WTC11 (cell line): ENCODE measurements around the gene NAPSA.

ENCODE experiments used
- CBFB ChIP-seq: sonication (generic); formaldehyde crosslinking; IDR thresholded peaks from 2 replicates; pipeline ENCODE4 v1.8.1; 2022; ENCODE audit warnings: mild to moderate bottlenecking, low read depth, missing genetic modification reagents
- CREB1 ChIP-seq: sonication (generic); formaldehyde crosslinking; IDR thresholded peaks from 2 replicates; pipeline ENCODE4 v1.8.0; 2023; ENCODE audit warnings: mild to moderate bottlenecking, missing genetic modification reagents
- CREM ChIP-seq: sonication (generic); formaldehyde crosslinking; IDR thresholded peaks from 2 replicates; pipeline ENCODE4 v1.8.1; 2022; ENCODE audit warnings: mild to moderate bottlenecking, missing genetic modification reagents, moderate library complexity
- CTCF ChIP-seq: fragments of 200-600 bp; IDR thresholded peaks from 2 replicates; pipeline ENCODE4 v1.8.0; 2022; ENCODE audit warnings: antibody characterized with exemption
- FOXJ3 ChIP-seq: sonication (generic); formaldehyde crosslinking; IDR thresholded peaks from 2 replicates; pipeline ENCODE4 v1.9.0; 2021; ENCODE audit warnings: missing genetic modification reagents, mild to moderate bottlenecking, borderline replicate concordance
- GABPB1 ChIP-seq: sonication (generic); formaldehyde crosslinking; IDR thresholded peaks from 2 replicates; pipeline ENCODE4 v1.8.1; 2023; ENCODE audit warnings: mild to moderate bottlenecking, missing genetic modification reagents
- IRF2 ChIP-seq: sonication (generic); formaldehyde crosslinking; IDR thresholded peaks from 2 replicates; pipeline ENCODE4 v1.8.0; 2022; ENCODE audit warnings: low read depth, missing genetic modification reagents, borderline replicate concordance
- JUN ChIP-seq: sonication (generic); formaldehyde crosslinking; IDR thresholded peaks from 2 replicates; pipeline ENCODE4 v1.8.0; 2023; ENCODE audit warnings: mild to moderate bottlenecking, missing genetic modification reagents
- TP53 ChIP-seq: sonication (generic); formaldehyde crosslinking; IDR thresholded peaks from 2 replicates; pipeline ENCODE4 v1.8.1; 2023; ENCODE audit warnings: mild to moderate bottlenecking, missing genetic modification reagents
- USF1 ChIP-seq: sonication (generic); formaldehyde crosslinking; IDR thresholded peaks from 2 replicates; pipeline ENCODE4 v1.8.0; 2022; ENCODE audit warnings: mild to moderate bottlenecking, missing genetic modification reagents
- ZNF263 ChIP-seq: sonication (generic); formaldehyde crosslinking; IDR thresholded peaks from 2 replicates; pipeline ENCODE4 v1.8.1; 2022; ENCODE audit warnings: low read depth, mild to moderate bottlenecking, moderate library complexity, missing genetic modification reagents

GRCh38 chr19:50380137-50380536 lies 14.7 kb upstream of the NAPSA start:
- TF ChIP-seq CTCF (no peak), CBFB (CRISPR knock-in tag) (no peak), ZNF263 (CRISPR knock-in tag) (no peak), USF1 (CRISPR knock-in tag) (no peak), CREB1 (CRISPR knock-in tag) (no peak), GABPB1 (CRISPR knock-in tag) (no peak), JUN (CRISPR knock-in tag) (no peak), CREM (CRISPR knock-in tag) (no peak), FOXJ3 (CRISPR knock-in tag) (no peak), IRF2 (CRISPR knock-in tag) (no peak), TP53 (no peak)
